HG03354 (cell line): ENCODE results near the gene EEFSEC.

Experiments
- ATAC-seq: cut with Tn5 transposase; IDR thresholded peaks from one replicate; pipeline ENCODE4 v1.9.1; 2021; ENCODE audit warnings: mild to moderate bottlenecking; ENCODE audit not compliant: unreplicated experiment, poor library complexity, severe bottlenecking

The EEFSEC gene

GRCh38 chr3:128395500-128396162, 242.3 kb downstream of the EEFSEC start:
- no peak for ATAC-seq

- no peak for ATAC-seq
These were observed 244.2 kb downstream of the EEFSEC start for GRCh38 chr3:128397484-128397883.

- no peak for ATAC-seq
These were observed 245.3 kb downstream of the EEFSEC start for GRCh38 chr3:128398586-128398985.

- ATAC-seq: no peak
These were observed 246.1 kb downstream of the EEFSEC start for GRCh38 chr3:128399221-128399915.

- ATAC-seq: no peak
These were observed 247.4 kb downstream of the EEFSEC start for GRCh38 chr3:128400671-128401070.

- no peak for ATAC-seq
These were observed 249.0 kb downstream of the EEFSEC start for GRCh38 chr3:128402319-128402718.

GRCh38 chr3:128402998-128403397, 249.7 kb downstream of the EEFSEC start:
- ATAC-seq: no peak

GRCh38 chr3:128404276-128405068, 251.2 kb downstream of the EEFSEC start:
- ATAC-seq: no peak

- ATAC-seq: no peak
These were observed 252.4 kb downstream of the EEFSEC start for GRCh38 chr3:128405554-128406277.

GRCh38 chr3:128407247-128407646, 254.0 kb downstream of the EEFSEC start:
- no peak for ATAC-seq

GRCh38 chr3:128408012-128408692, 254.9 kb downstream of the EEFSEC start:
- no peak for ATAC-seq

GRCh38 chr3:128408693-128409623, 255.7 kb downstream of the EEFSEC start:
- ATAC-seq: no peak

GRCh38 chr3:128409624-128410581, 256.6 kb downstream of the EEFSEC start:
- ATAC-seq: no peak

- no peak for ATAC-seq
These were observed 257.6 kb downstream of the EEFSEC start for GRCh38 chr3:128410669-128411573.

- no peak for ATAC-seq
These were observed 258.3 kb downstream of the EEFSEC start for GRCh38 chr3:128411574-128412064.
